Stimulated activated naive B cell treated with anti-CD40 and anti-IgM and Interleukin-4, amounts not matched to agents 10 μg/mL and 1 μg/mL and 100 μg/mL, for 72 hours (primary cell): ENCODE data around the gene BCAS3.

Experiments used
- ATAC-seq, 2 donors: fragments of 150-1000 bp; cut with Tn5 transposase; replicated peaks; 2 replicates each; pipeline ENCODE4 v1.10.0; 2021; ENCODE audit warnings: moderate library complexity in 1 of 2
- DNase-seq: peaks from one replicate; pipeline ENCODE4 v3.0.0; 2021
- H3K27ac Mint-ChIP-seq: one replicate; pipeline ENCODE4 v1.8.0; 2022; ENCODE audit warnings: mild to moderate bottlenecking, mixed read lengths
- H3K27me3 Mint-ChIP-seq, 2 donors: one replicate each; pipeline ENCODE4 v1.8.0; 2022; ENCODE audit warnings: mixed read lengths in 2 of 2
- H3K36me3 Mint-ChIP-seq, 2 donors: one replicate each; pipeline ENCODE4 v1.8.0; 2022; ENCODE audit warnings: mixed read lengths in 2 of 2, mild to moderate bottlenecking in 1 of 2
- H3K4me1 Mint-ChIP-seq, 2 donors: one replicate each; pipeline ENCODE4 v1.8.0; 2022; ENCODE audit warnings: mixed read lengths in 2 of 2, mild to moderate bottlenecking in 1 of 2
- H3K4me3 Mint-ChIP-seq, 2 donors: one replicate each; pipeline ENCODE4 v1.8.0; 2022; ENCODE audit warnings: mild to moderate bottlenecking in 2 of 2, mixed read lengths in 2 of 2, moderate library complexity in 1 of 2
- H3K9me3 Mint-ChIP-seq, 2 donors: one replicate each; pipeline ENCODE4 v1.8.0; 2022; ENCODE audit warnings: mixed read lengths in 2 of 2, mild to moderate bottlenecking in 1 of 2

Gene BCAS3

DNA sequence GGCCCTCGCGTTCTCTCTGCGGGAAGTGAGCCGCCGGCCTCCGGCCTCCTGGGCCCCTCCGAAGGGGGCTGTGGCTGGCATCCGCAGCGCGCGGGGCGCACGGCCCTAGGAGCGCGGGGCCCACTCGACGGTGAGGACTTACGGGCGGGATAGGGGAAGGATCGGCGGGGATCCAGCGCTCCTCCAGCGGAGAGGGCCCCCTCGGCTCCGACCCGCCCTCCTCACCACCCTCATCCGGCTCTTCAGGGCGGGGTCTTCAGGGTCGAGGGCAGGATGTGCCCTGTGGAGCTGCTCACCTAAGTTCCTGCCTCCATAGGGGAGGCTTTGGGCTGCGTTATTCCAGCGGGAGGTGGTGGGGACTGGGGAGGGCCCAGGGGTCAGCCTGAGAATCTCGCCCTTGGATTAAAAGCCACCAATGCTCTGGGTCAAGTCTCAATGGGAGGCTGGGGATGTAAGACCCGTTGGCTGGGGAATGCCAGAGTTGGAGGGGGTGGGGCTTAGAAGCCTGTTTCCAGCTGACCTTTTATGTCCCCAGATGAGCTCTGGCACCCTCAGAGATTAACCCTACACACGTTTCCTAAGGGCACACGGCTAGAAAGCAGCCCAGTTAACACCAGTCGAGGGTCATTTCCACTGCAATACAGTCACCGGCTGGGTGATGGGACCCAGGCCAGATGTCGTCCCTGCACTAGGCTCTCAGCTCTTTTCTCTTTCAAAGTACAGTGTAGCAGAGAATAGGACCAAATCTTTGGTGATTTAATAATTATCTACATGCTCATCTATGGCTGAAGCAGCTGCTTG is 735.4 kb downstream of the BCAS3 start:
- Mint-ChIP-seq H3K36me3 (peaks cover 0 to 4% of the 10 kb centered on the region in 2 donors), H3K4me1 (peaks cover 21 to 47% of the 10 kb centered on the region in 2 donors), H3K27me3 (peaks cover 40 to 68% of the 10 kb centered on the region in 2 donors), H3K27ac (no peak overlapping the region), H3K9me3 (no peaks in the 10 kb centered on the region), H3K4me3 (peak overlapping the region; percentile 67 to 80)
- DNase-seq = no peak
- ATAC-seq = peak; percentile 1

- no peaks in the 10 kb centered on the region for H3K9me3 Mint-ChIP-seq
- peaks cover 0 to 4% of the 10 kb centered on the region in 2 donors for H3K36me3 Mint-ChIP-seq
- H3K27ac Mint-ChIP-seq = no peak overlapping the region
- DNase-seq = no peak
- H3K27me3 Mint-ChIP-seq = peaks cover 37 to 66% of the 10 kb centered on the region in 2 donors
- no peak for ATAC-seq
- no peak overlapping the region for H3K4me3 Mint-ChIP-seq
- H3K4me1 Mint-ChIP-seq = peaks cover 15 to 41% of the 10 kb centered on the region in 2 donors
Observed at GRCh38 chr17:61413661-61414126, 736.0 kb downstream of the BCAS3 start.

DNA sequence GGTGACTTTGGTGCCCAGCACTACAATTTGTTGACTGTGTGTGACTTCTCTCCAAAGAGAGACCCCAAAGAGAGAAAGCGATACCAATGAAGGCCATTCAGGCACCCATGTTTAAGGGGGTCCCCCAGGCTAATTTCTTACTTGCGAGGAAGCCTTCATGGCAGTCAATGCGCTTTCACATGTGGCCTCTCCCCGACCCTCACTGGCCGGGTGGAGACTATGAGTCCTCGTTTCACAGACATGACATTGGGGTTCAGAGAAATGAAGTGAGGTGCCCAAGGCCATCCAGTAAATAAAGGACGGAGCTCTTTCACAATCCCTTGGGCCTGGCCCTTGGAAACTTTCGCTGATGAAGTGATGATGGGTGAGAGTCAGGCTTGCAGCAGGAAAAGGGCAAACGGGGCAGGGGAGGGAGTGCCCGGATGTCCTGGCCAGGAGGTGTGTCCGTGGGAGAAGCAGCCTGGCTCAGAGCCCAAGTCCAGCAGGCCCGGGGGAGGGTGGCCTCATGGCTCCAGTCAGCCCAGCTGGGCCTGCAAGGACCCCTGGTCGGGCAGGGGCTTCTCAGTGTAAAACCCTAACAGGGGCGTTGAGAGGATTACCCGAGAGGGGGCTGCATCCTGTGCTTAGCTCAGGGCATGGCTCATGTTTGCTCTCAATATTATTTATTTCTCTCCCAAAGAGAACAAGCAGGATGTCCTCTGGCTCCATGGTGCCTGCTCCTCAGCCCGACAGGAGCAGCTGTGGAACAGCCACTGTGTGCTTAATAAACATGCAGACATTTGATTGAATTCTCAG is 736.7 kb downstream of the BCAS3 start:
- Mint-ChIP-seq H3K4me3 (no peak overlapping the region), H3K27me3 (peaks cover 39 to 70% of the 10 kb centered on the region in 2 donors)
- no peak for ATAC-seq

GRCh38 chr17:61414936-61415251 is 737.2 kb downstream of the BCAS3 start:
- H3K4me3 Mint-ChIP-seq = no peak overlapping the region
- H3K27me3 Mint-ChIP-seq = peaks cover 41 to 70% of the 10 kb centered on the region in 2 donors
- no peaks in the 10 kb centered on the region for H3K9me3 Mint-ChIP-seq
- DNase-seq = no peak
- H3K36me3 Mint-ChIP-seq = peaks cover 0 to 4% of the 10 kb centered on the region in 2 donors
- H3K27ac Mint-ChIP-seq = no peak overlapping the region
- no peak for ATAC-seq
- H3K4me1 Mint-ChIP-seq = peaks cover 12 to 35% of the 10 kb centered on the region in 2 donors

More for the DNA sequence above, 736.7 kb downstream of the BCAS3 start:
- peaks cover 13 to 37% of the 10 kb centered on the region in 2 donors for H3K4me1 Mint-ChIP-seq
- no peak overlapping the region for H3K27ac Mint-ChIP-seq
- DNase-seq = no peak
- H3K9me3 Mint-ChIP-seq = no peaks in the 10 kb centered on the region
- H3K36me3 Mint-ChIP-seq = peaks cover 0 to 4% of the 10 kb centered on the region in 2 donors

DNA sequence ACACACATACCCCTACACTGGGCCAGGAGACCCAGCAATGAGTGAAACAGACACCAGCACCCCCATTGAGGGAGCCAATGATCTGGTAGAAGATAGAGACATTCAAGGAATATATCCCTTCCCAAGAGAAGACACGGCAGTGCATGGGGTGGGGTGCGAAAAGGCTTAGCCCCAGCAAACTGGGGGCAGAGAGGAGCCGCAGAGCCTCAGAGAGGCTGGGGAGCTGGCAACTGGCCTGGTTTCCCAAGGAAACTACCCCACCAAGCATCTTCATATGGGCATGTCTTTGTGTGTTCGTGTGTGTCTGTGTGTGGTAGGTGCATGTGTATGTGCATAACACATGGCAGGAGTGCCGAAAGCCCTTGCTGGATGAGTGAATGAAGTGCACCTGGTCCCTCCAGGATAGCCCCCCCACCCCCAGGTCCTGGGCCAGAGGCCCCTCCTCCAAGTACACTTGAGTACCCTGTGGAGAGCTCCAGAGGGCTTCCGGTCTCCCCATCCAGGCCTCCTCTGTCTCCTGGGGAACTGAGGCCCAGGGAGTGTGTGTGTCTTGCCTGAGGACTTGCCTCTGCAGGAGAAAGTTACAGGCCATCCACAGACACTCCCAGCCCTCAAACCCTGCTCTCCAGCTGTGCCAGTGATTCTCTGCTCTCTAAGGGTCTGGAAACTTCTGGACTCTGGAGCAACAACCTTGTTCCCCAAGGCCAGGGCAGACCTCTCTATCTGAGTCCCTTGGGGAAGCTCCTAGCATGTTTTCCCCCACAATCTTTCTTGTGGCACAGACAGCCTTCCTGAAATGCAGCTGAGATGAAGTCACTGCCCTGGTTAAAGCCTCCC is 737.9 kb downstream of the BCAS3 start:
- Mint-ChIP-seq H3K36me3 (no peaks in the 10 kb centered on the region), H3K4me1 (peaks cover 5 to 28% of the 10 kb centered on the region in 2 donors), H3K27ac (no peak overlapping the region), H3K27me3 (peaks cover 40 to 70% of the 10 kb centered on the region in 2 donors), H3K9me3 (no peaks in the 10 kb centered on the region), H3K4me3 (no peak overlapping the region)
- no peak for ATAC-seq
- no peak for DNase-seq

DNA sequence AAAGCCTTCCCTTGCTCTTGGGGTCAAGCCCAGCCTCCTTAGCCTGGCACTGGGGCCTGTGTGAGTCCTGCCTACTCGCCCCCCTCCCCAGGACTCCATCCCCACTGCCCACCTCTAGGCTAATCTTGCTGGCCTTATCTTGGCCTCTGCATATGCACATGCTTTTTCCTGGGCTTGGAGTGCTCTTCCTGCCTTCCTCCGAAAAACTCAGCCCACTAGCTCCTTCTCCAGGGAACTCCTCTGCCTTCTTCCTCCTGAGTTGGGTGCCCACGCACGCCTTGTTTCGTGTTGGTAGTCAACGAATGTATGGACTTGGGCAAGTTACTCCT is 738.5 kb downstream of the BCAS3 start:
- peaks cover 44 to 69% of the 10 kb centered on the region in 2 donors for H3K27me3 Mint-ChIP-seq
- ATAC-seq (no peak), DNase-seq (no peak)
- H3K9me3 Mint-ChIP-seq = no peaks in the 10 kb centered on the region
- H3K36me3 Mint-ChIP-seq = no peaks in the 10 kb centered on the region
- H3K27ac Mint-ChIP-seq = no peak overlapping the region
- peaks cover 5 to 22% of the 10 kb centered on the region in 2 donors for H3K4me1 Mint-ChIP-seq
- no peak overlapping the region for H3K4me3 Mint-ChIP-seq

- no peaks in the 10 kb centered on the region for H3K36me3 Mint-ChIP-seq
- peak; percentile 38 for DNase-seq
Observed at GRCh38 chr17:61416540-61417363, 739.1 kb downstream of the BCAS3 start.

DNA sequence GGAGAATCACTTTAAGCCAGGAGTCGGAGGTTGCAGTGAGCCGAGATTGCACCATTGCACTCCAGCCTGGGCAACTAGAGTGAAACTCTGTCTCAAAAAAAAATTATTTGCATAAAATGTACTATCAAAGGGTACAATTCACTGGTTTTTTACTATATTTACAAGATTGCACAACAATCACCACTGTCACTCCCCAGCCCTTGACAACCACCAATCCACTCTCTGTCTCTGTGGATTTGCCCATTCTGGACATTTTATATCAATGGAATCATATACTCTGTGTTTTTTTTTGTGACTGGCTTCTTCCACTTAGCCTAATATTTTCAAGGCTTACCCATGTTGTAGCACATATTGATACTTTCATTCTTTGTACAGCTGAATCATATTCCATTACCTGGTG is 740.8 kb downstream of the BCAS3 start:
- Mint-ChIP-seq H3K4me3 (no peak overlapping the region), H3K9me3 (no peaks in the 10 kb centered on the region), H3K27ac (no peak overlapping the region), H3K36me3 (no peaks in the 10 kb centered on the region), H3K4me1 (peaks cover 5 to 11% of the 10 kb centered on the region in 2 donors), H3K27me3 (peaks cover 65 to 75% of the 10 kb centered on the region in 2 donors)
- ATAC-seq = no peak
- DNase-seq = no peak

More at GRCh38 chr17:61416540-61417363, 739.1 kb downstream of the BCAS3 start:
- Mint-ChIP-seq H3K27me3 (peaks cover 50 to 71% of the 10 kb centered on the region in 2 donors), H3K27ac (no peak overlapping the region), H3K9me3 (no peaks in the 10 kb centered on the region), H3K4me1 (peaks cover 5 to 18% of the 10 kb centered on the region in 2 donors), H3K4me3 (no peak overlapping the region)
- ATAC-seq = peak; percentile 64 to 66

DNA sequence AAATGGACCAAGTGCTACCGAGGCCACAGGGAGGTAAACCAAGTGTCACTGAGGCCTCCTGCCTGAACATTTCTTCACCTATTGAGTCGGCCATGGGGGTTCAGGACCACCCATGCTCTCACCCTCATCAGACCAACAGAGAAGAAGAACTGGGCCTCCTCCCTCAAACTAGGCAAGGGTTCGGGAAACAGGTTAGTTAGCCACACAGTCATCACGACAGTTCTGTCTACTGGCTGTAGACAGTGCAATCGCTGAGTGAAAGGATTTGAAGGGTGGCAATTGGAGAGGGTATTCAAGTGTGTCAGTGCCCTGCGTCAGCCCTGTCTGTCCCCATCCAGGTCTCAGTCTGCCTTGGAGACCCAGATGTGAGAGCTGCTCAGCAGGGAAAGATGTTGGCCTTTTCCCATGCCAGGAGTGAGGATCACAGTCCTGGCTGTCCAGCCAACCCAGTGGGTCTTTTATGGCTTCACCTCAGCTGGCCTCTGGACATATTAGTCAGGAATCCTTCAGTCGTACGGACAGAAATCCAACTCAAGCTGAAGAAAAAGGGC is 741.9 kb downstream of the BCAS3 start:
- Mint-ChIP-seq H3K36me3 (no peaks in the 10 kb centered on the region), H3K4me3 (no peak overlapping the region), H3K9me3 (no peaks in the 10 kb centered on the region), H3K27ac (no peak overlapping the region), H3K4me1 (peaks cover 5 to 10% of the 10 kb centered on the region in 2 donors), H3K27me3 (peaks cover 64 to 75% of the 10 kb centered on the region in 2 donors)
- DNase-seq (no peak), ATAC-seq (no peak)

- H3K9me3 Mint-ChIP-seq = no peaks in the 10 kb centered on the region
- no peak overlapping the region for H3K27ac Mint-ChIP-seq
- ATAC-seq (no peak), DNase-seq (no peak)
- H3K27me3 Mint-ChIP-seq = peaks cover 68 to 73% of the 10 kb centered on the region in 2 donors
- H3K36me3 Mint-ChIP-seq = no peaks in the 10 kb centered on the region
- no peak overlapping the region for H3K4me3 Mint-ChIP-seq
- peaks cover 5 to 10% of the 10 kb centered on the region in 2 donors for H3K4me1 Mint-ChIP-seq
Observed at GRCh38 chr17:61420052-61420451, 742.4 kb downstream of the BCAS3 start.

GRCh38 chr17:61420745-61421398 is 743.2 kb downstream of the BCAS3 start:
- Mint-ChIP-seq H3K27ac (no peak overlapping the region), H3K4me3 (no peak overlapping the region), H3K9me3 (no peaks in the 10 kb centered on the region), H3K27me3 (peaks cover 74% of the 10 kb centered on the region in 2 donors), H3K36me3 (peaks cover 0 to 4% of the 10 kb centered on the region in 2 donors), H3K4me1 (peaks cover 5 to 10% of the 10 kb centered on the region in 2 donors)
- ATAC-seq (no peak), DNase-seq (no peak)

DNA sequence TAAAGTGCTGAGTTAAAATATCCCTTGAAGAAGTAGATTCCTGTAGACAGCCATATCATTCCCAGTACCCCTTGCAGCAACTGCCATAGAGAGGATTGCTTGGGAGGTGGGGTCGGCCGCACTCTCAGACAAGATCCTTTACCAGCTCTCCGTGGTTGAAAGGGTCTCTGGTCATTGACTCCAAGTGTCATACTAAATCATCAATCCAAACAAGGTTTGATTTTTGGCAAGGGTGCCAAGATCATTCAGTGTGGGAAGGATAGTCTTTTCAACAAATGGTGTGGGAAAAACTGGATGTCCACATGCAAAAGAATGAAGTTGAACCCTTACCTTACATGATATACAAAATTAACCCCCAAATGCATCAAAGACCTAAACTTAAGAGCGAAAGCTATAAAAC is 743.8 kb downstream of the BCAS3 start:
- H3K36me3 Mint-ChIP-seq = peaks cover 0 to 6% of the 10 kb centered on the region in 2 donors
- H3K9me3 Mint-ChIP-seq = no peaks in the 10 kb centered on the region
- DNase-seq = no peak
- H3K4me1 Mint-ChIP-seq = peaks cover 5 to 7% of the 10 kb centered on the region in 2 donors
- H3K27me3 Mint-ChIP-seq = peaks cover 72% of the 10 kb centered on the region in 2 donors
- no peak overlapping the region for H3K4me3 Mint-ChIP-seq
- ATAC-seq = no peak
- no peak overlapping the region for H3K27ac Mint-ChIP-seq
